Measurements from ENCODE around the gene MTARC2. TPM values are rescaled to one million over a fixed set of nuclear protein-coding genes. Genes with fewer than 3 reads are reported as not detected.
"Not testable (repeated sequence)": the region's sequence is repeated elsewhere in the genome, so short reads cannot be mapped to it uniquely, and the experiment has no call there.

MTARC2 gene
- polyA plus RNA-seq, 2 donors = 5.0 to 6.0 TPM

DNA sequence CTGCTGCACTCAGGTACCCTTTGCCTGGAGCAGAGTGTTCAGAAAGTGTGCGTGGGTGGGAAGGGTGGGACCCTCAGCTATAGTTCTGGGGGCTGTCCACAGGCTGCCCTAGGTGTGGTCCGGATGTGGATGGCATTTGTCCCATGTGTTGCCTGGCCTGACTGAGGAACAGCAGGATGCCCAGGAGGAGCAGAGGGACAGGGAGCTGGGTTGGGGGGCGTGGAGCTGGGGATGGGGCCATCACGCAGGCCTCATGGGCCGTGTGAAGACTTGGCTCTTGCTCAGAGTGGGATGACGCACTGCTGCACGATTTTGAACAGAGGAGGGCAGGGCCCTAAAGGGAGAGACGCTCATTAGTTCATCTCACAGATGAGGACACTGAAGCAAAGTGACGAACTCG, 41.0 kb upstream of the MTARC2 start:
- Histone ChIP-seq H3K36me3 (ENCODE audit: control insufficient read depth in 2 of 2, insufficient read depth in 2 of 2, low read length in 1 of 2) (no peaks in the 10 kb centered on the region), H3K4me3 (ENCODE audit: low read depth in 1 of 2, low read length in 2 of 2) (no peak overlapping the region), H3K27me3 (ENCODE audit: control insufficient read depth in 1 of 2, insufficient read depth in 2 of 2, low read length in 2 of 2) (peaks cover 0 to 3% of the 10 kb centered on the region in 2 donors), H3K4me1 (ENCODE audit: control insufficient read depth in 2 of 2, insufficient read depth in 2 of 2, low read length in 1 of 2) (no peaks in the 10 kb centered on the region), H3K9me3 (ENCODE audit: control insufficient read depth in 2 of 2, insufficient read depth in 1 of 2, low read depth in 1 of 2, low read length in 1 of 2) (no peaks in the 10 kb centered on the region), H3K27ac (ENCODE audit: low read depth in 2 of 2, low read length in 1 of 2) (no peak overlapping the region)
- WGBS, 2 donors = 85 to 86% methylated on average over 10 of the region's 10 CpGs

GRCh38 chr1:220708244-220708643, 39.9 kb upstream of the MTARC2 start:
- Histone ChIP-seq H3K4me1 (ENCODE audit: control insufficient read depth in 2 of 2, insufficient read depth in 2 of 2, low read length in 1 of 2) (no peaks in the 10 kb centered on the region), H3K36me3 (ENCODE audit: control insufficient read depth in 2 of 2, insufficient read depth in 2 of 2, low read length in 1 of 2) (no peaks in the 10 kb centered on the region), H3K27me3 (ENCODE audit: control insufficient read depth in 1 of 2, insufficient read depth in 2 of 2, low read length in 2 of 2) (peaks cover 0 to 1% of the 10 kb centered on the region in 2 donors), H3K27ac (ENCODE audit: low read depth in 2 of 2, low read length in 1 of 2) (no peak overlapping the region), H3K4me3 (ENCODE audit: low read depth in 1 of 2, low read length in 2 of 2) (no peak overlapping the region), H3K9me3 (ENCODE audit: control insufficient read depth in 2 of 2, insufficient read depth in 1 of 2, low read depth in 1 of 2, low read length in 1 of 2) (no peaks in the 10 kb centered on the region)
- WGBS, 2 donors = 83 to 88% methylated on average over 4 of the region's 4 CpGs

DNA sequence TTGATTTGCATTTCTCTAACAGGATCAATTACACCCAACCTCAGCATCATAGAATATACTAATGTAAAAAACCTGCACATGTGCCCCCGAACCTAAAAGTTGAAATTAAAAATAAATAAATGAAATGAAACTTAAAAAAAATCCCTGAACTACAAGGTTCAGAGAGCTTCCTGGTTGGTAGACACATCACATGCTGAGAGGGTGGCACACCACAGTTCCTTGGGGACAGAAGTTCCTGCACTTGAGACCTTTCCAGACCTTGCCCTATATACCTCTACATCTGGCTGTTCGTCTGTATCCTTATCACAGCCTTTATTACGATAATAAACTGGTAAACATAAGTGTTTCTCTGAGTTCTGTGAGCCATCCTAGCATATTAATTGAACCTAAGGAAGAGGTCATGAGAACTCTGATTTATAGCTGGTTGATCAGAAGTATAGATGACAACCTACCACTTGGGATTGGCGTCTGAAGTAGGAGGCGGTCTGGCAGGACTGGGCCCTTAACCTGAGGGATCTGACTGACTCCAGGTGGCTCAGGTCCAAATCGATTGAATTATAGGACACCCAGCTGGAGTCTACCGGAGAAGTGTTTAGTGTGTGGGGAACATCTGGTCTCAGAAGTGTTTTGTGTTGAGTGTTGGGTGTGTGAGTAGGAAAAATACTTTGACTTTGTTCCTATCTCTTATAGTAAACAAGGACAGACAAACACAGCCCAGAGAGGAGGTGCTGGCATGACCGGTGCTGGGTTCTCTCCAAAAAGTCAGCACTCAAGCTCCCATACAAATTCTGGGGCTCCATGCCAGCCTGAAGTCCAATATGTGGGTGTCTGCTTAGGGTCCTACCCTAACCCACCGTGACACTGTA, 39.0 kb upstream of the MTARC2 start:
- no peak overlapping the region for H3K27ac ChIP-seq (ENCODE audit: low read depth in 2 of 2, low read length in 1 of 2)
- no peaks in the 10 kb centered on the region for H3K4me1 ChIP-seq (ENCODE audit: control insufficient read depth in 2 of 2, insufficient read depth in 2 of 2, low read length in 1 of 2)

DNA sequence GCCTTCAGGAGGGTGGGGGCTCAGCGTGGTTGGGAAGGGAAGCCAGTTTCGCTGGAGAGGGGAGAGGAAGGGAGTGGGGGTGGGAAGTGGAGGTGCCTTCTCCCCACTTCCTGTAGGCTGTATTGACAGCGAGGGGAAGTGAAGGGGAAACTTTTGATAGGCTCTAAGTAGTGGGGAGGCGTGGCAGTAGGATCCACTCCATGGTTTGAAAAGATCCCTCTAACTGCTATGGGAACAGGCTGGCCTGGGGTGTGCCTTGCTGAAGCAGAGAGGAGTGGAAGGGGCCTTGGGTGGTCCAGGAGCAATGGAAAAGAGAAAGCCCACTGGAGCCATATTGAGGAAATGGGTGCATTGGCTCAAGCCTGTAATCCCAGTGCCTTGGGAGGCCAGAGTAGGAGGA, 37.8 kb upstream of the MTARC2 start:
- H3K9me3 ChIP-seq (ENCODE audit: control insufficient read depth in 2 of 2, insufficient read depth in 1 of 2, low read depth in 1 of 2, low read length in 1 of 2) = no peaks in the 10 kb centered on the region
- WGBS, 2 donors = 73 to 76% methylated on average over 4 of the region's 4 CpGs
- H3K4me1 ChIP-seq (ENCODE audit: control insufficient read depth in 2 of 2, insufficient read depth in 2 of 2, low read length in 1 of 2) = no peaks in the 10 kb centered on the region
- no peak overlapping the region for H3K27ac ChIP-seq (ENCODE audit: low read depth in 2 of 2, low read length in 1 of 2)
- H3K36me3 ChIP-seq (ENCODE audit: control insufficient read depth in 2 of 2, insufficient read depth in 2 of 2, low read length in 1 of 2) = no peaks in the 10 kb centered on the region
- no peaks in the 10 kb centered on the region for H3K27me3 ChIP-seq (ENCODE audit: control insufficient read depth in 1 of 2, insufficient read depth in 2 of 2, low read length in 2 of 2)
- no peak overlapping the region for H3K4me3 ChIP-seq (ENCODE audit: low read depth in 1 of 2, low read length in 2 of 2)

More for the DNA sequence above, 39.0 kb upstream of the MTARC2 start:
- no peaks in the 10 kb centered on the region for H3K27me3 ChIP-seq (ENCODE audit: control insufficient read depth in 1 of 2, insufficient read depth in 2 of 2, low read length in 2 of 2)
- no peaks in the 10 kb centered on the region for H3K9me3 ChIP-seq (ENCODE audit: control insufficient read depth in 2 of 2, insufficient read depth in 1 of 2, low read depth in 1 of 2, low read length in 1 of 2)
- WGBS, 2 donors = 48 to 72% methylated on average over 9 of the region's 9 CpGs
- no peak overlapping the region for H3K4me3 ChIP-seq (ENCODE audit: low read depth in 1 of 2, low read length in 2 of 2)
- no peaks in the 10 kb centered on the region for H3K36me3 ChIP-seq (ENCODE audit: control insufficient read depth in 2 of 2, insufficient read depth in 2 of 2, low read length in 1 of 2)

- Histone ChIP-seq H3K4me3 (ENCODE audit: low read depth in 1 of 2, low read length in 2 of 2) (no peak overlapping the region), H3K27me3 (ENCODE audit: control insufficient read depth in 1 of 2, insufficient read depth in 2 of 2, low read length in 2 of 2) (no peaks in the 10 kb centered on the region)
- 71% methylated on average over 9 of the region's 9 CpGs for WGBS, 2 donors
Measured at GRCh38 chr1:220711056-220711809, 36.9 kb upstream of the MTARC2 start.

GRCh38 chr1:220715986-220716385, 32.1 kb upstream of the MTARC2 start:
- 93 to 95% methylated on average over 5 of the region's 5 CpGs for WGBS, 2 donors
- H3K36me3 ChIP-seq (ENCODE audit: control insufficient read depth in 2 of 2, insufficient read depth in 2 of 2, low read length in 1 of 2); H3K4me3 ChIP-seq (ENCODE audit: low read depth in 1 of 2, low read length in 2 of 2); H3K9me3 ChIP-seq (ENCODE audit: control insufficient read depth in 2 of 2, insufficient read depth in 1 of 2, low read depth in 1 of 2, low read length in 1 of 2); H3K4me1 ChIP-seq (ENCODE audit: control insufficient read depth in 2 of 2, insufficient read depth in 2 of 2, low read length in 1 of 2); H3K27me3 ChIP-seq (ENCODE audit: control insufficient read depth in 1 of 2, insufficient read depth in 2 of 2, low read length in 2 of 2); H3K27ac ChIP-seq (ENCODE audit: low read depth in 2 of 2, low read length in 1 of 2): not testable (repeated sequence)

More at GRCh38 chr1:220711056-220711809, 36.9 kb upstream of the MTARC2 start:
- Histone ChIP-seq H3K9me3 (ENCODE audit: control insufficient read depth in 2 of 2, insufficient read depth in 1 of 2, low read depth in 1 of 2, low read length in 1 of 2) (no peaks in the 10 kb centered on the region), H3K36me3 (ENCODE audit: control insufficient read depth in 2 of 2, insufficient read depth in 2 of 2, low read length in 1 of 2) (no peaks in the 10 kb centered on the region), H3K4me1 (ENCODE audit: control insufficient read depth in 2 of 2, insufficient read depth in 2 of 2, low read length in 1 of 2) (no peaks in the 10 kb centered on the region), H3K27ac (ENCODE audit: low read depth in 2 of 2, low read length in 1 of 2) (no peak overlapping the region)

GRCh38 chr1:220717800-220718640, 30.1 kb upstream of the MTARC2 start:
- H3K27ac ChIP-seq (ENCODE audit: low read depth in 2 of 2, low read length in 1 of 2) = no peak overlapping the region
- H3K4me3 ChIP-seq (ENCODE audit: low read depth in 1 of 2, low read length in 2 of 2) = no peak overlapping the region
- H3K9me3 ChIP-seq (ENCODE audit: control insufficient read depth in 2 of 2, insufficient read depth in 1 of 2, low read depth in 1 of 2, low read length in 1 of 2) = no peaks in the 10 kb centered on the region
- no peaks in the 10 kb centered on the region for H3K27me3 ChIP-seq (ENCODE audit: control insufficient read depth in 1 of 2, insufficient read depth in 2 of 2, low read length in 2 of 2)
- H3K36me3 ChIP-seq (ENCODE audit: control insufficient read depth in 2 of 2, insufficient read depth in 2 of 2, low read length in 1 of 2) = no peaks in the 10 kb centered on the region
- no peaks in the 10 kb centered on the region for H3K4me1 ChIP-seq (ENCODE audit: control insufficient read depth in 2 of 2, insufficient read depth in 2 of 2, low read length in 1 of 2)
- 88 to 90% methylated on average over 20 of the region's 20 CpGs for WGBS, 2 donors

DNA sequence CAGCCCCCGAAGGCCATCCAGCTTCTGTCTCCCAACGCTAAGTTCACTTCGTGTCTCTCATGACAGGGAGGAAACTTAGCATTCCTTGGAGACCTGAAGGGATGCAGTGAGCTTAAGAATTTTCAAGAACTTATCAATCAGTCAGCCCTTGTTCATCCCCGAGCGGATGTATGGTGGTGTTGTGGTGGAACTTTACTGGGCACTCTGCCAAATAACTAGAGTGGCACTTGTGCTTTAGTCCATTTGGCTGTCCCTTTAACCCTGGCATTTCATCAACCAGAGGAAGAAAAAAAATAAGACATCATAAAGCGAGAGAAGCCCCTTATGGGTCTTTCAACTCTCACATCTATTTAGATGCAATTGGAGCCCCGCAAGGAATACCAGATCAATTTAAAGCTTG, 26.9 kb upstream of the MTARC2 start:
- 71 to 81% methylated on average over 7 of the region's 7 CpGs for WGBS, 2 donors
- not testable (repeated sequence) for H3K9me3 ChIP-seq (ENCODE audit: control insufficient read depth in 2 of 2, insufficient read depth in 1 of 2, low read depth in 1 of 2, low read length in 1 of 2); H3K27ac ChIP-seq (ENCODE audit: low read depth in 2 of 2, low read length in 1 of 2); H3K4me1 ChIP-seq (ENCODE audit: control insufficient read depth in 2 of 2, insufficient read depth in 2 of 2, low read length in 1 of 2); H3K4me3 ChIP-seq (ENCODE audit: low read depth in 1 of 2, low read length in 2 of 2); H3K36me3 ChIP-seq (ENCODE audit: control insufficient read depth in 2 of 2, insufficient read depth in 2 of 2, low read length in 1 of 2); H3K27me3 ChIP-seq (ENCODE audit: control insufficient read depth in 1 of 2, insufficient read depth in 2 of 2, low read length in 2 of 2)

GRCh38 chr1:220726634-220727033, 21.5 kb upstream of the MTARC2 start:
- H3K36me3 ChIP-seq (ENCODE audit: control insufficient read depth in 2 of 2, insufficient read depth in 2 of 2, low read length in 1 of 2) = no peaks in the 10 kb centered on the region
- H3K4me3 ChIP-seq (ENCODE audit: low read depth in 1 of 2, low read length in 2 of 2) = no peak overlapping the region
- 76 to 78% methylated on average over 3 of the region's 3 CpGs for WGBS, 2 donors
- H3K27me3 ChIP-seq (ENCODE audit: control insufficient read depth in 1 of 2, insufficient read depth in 2 of 2, low read length in 2 of 2) = peaks cover 0 to 2% of the 10 kb centered on the region in 2 donors
- H3K4me1 ChIP-seq (ENCODE audit: control insufficient read depth in 2 of 2, insufficient read depth in 2 of 2, low read length in 1 of 2) = no peaks in the 10 kb centered on the region
- H3K9me3 ChIP-seq (ENCODE audit: control insufficient read depth in 2 of 2, insufficient read depth in 1 of 2, low read depth in 1 of 2, low read length in 1 of 2) = no peaks in the 10 kb centered on the region
- H3K27ac ChIP-seq (ENCODE audit: low read depth in 2 of 2, low read length in 1 of 2) = no peak overlapping the region
